ENCODE data around the gene ISG15.

Gene ISG15

GRCh38 chr1:1061682-1062345, 48.5 kb downstream of the ISG15 start:
- DNase-seq (ENCODE audit: low read depth), result no peak

GRCh38 chr1:1062348-1063163, 49.3 kb downstream of the ISG15 start:
- no peak for DNase-seq (ENCODE audit: low read depth)

DNA sequence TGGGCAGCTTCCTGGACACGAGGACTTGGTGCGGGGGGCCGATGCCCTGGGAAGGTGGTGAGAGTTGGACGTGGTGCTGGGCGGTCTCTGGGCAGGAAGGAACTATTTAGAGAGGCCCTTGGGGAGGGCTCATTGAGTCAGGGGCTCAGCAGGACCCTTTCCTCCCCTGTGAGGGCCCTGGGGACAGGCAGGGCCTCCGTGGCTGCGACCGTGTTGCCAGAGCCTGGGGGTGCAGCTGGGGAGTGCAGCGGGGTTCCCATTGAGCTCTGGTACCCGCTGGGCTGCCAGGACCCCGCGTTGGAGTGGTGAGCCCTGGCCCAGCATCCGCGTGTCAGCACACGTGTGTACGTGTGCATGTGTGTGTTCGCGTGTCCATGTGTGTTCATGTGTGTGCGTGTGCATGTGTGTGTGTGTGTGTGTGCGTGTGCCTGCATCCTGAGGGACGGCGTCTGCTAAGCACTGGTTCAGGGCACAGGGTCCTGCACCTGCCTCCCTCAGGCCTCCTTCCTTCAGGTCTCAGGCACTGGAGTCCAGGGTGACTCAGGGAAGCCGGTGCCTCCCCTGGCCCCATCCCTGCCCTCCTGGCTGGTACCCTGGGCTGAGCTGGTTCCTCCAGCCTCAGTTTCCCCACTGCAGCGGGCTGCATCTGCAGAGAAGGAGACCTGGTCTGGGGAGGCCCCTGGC, 50.1 kb downstream of the ISG15 start:
- DNase-seq (ENCODE audit: low read depth), result no peak
